ENCODE results near the gene SOX18. TPM values are rescaled to one million over a fixed set of nuclear protein-coding genes. Genes with fewer than 3 reads are reported as not detected.

The SOX18 gene
- total RNA-seq, 4 donors from 2014 or later = 0.79 to 8.7 (median 3.3) TPM

DNA sequence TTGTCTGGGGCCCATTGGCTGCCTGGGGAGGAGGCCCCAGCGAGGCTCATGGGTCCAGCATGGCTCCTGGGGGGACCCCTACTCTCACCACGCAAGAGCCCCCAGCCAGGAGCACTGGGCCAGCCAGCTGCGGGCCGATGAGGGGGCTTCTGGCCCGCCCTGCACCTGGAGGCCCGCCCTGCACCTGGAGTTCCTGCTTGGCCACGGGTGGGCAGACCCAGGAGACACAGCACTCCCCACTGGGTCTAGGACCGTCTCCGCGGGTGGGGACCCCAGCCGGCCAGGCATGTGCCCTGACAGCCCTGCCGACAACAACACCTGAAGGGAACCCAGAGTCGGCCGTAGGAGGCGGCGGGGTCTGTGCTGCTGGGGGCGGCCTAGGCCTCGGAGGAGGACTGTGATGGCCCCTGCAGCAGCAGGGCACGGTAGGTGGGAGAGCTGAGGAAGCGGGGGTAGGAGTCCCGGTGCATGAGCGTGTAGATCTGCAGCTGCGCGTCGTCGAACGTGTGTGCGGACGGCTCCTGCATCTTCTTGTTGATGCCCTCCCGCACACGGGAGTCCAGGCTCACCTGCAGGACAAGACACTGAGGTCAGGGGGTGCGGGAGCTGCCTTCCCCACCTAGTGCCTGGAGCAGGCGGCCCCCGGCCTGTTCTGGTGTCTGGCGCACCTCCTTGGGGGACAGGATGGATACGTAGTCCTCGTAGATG is 24.2 kb upstream of the SOX18 start:
- Histone ChIP-seq H3K4me1 (peaks cover 34% of the 10 kb centered on the region), H3K27ac (no peak overlapping the region), H3K4me3 (no peak overlapping the region), H3K9me3 (no peaks in the 10 kb centered on the region), H3K36me3 (peaks cover 38% of the 10 kb centered on the region), H3K27me3 (no peaks in the 10 kb centered on the region)
- 94% methylated on average over 28 of the region's 37 CpGs for WGBS
- no peak for DNase-seq (ENCODE audit: low spot score in 2 of 2)
- TF ChIP-seq, protein P1, sequence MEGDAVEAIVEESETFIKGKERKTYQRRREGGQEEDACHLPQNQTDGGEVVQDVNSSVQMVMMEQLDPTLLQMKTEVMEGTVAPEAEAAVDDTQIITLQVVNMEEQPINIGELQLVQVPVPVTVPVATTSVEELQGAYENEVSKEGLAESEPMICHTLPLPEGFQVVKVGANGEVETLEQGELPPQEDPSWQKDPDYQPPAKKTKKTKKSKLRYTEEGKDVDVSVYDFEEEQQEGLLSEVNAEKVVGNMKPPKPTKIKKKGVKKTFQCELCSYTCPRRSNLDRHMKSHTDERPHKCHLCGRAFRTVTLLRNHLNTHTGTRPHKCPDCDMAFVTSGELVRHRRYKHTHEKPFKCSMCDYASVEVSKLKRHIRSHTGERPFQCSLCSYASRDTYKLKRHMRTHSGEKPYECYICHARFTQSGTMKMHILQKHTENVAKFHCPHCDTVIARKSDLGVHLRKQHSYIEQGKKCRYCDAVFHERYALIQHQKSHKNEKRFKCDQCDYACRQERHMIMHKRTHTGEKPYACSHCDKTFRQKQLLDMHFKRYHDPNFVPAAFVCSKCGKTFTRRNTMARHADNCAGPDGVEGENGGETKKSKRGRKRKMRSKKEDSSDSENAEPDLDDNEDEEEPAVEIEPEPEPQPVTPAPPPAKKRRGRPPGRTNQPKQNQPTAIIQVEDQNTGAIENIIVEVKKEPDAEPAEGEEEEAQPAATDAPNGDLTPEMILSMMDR (IDR thresholded peaks at IDR 0.05) = no peak
- TF ChIP-seq POLR2AphosphoS5 (IDR thresholded peaks at IDR 0.05) (no peak), EP300 (IDR thresholded peaks at IDR 0.05) (no peak), POLR2A (IDR thresholded peaks at IDR 0.05) (no peak)

DNA sequence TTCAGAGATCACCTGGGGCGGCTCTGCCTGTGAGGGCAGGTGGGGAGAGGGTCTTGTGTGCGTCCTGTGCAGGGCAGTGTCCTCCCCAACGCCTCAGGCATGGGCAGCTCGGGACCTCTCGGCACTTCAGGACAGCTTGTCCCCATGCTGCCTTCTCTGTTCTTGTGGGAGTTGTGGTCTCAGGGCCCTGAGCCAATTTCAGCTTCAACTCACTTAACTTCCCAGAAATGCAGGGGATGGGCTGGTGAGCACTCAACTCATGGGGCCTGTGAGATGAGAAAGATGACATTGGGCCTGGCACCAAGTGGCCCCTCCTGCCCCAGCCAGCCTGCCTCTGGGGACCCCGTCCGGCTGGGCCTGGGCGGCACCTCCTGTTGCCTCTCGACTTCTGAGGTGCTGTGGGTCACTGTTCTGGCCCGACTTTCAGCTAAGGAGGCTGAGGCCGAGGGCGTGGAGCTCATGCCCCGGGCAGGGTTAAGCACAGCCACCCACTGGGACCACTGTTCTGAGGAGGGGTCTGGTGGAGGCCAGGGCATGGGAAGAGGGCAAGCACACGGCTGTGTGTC is 23.1 kb upstream of the SOX18 start:
- WGBS = 89% methylated on average over 2 of the region's 14 CpGs
- Histone ChIP-seq H3K36me3 (peaks cover 38% of the 10 kb centered on the region), H3K4me3 (no peak overlapping the region), H3K27ac (no peak overlapping the region), H3K9me3 (no peaks in the 10 kb centered on the region), H3K4me1 (peaks cover 26% of the 10 kb centered on the region), H3K27me3 (no peaks in the 10 kb centered on the region)
- no peak for DNase-seq (ENCODE audit: low spot score in 2 of 2)
- TF ChIP-seq, protein P1 (IDR thresholded peaks at IDR 0.05) = no peak

DNA sequence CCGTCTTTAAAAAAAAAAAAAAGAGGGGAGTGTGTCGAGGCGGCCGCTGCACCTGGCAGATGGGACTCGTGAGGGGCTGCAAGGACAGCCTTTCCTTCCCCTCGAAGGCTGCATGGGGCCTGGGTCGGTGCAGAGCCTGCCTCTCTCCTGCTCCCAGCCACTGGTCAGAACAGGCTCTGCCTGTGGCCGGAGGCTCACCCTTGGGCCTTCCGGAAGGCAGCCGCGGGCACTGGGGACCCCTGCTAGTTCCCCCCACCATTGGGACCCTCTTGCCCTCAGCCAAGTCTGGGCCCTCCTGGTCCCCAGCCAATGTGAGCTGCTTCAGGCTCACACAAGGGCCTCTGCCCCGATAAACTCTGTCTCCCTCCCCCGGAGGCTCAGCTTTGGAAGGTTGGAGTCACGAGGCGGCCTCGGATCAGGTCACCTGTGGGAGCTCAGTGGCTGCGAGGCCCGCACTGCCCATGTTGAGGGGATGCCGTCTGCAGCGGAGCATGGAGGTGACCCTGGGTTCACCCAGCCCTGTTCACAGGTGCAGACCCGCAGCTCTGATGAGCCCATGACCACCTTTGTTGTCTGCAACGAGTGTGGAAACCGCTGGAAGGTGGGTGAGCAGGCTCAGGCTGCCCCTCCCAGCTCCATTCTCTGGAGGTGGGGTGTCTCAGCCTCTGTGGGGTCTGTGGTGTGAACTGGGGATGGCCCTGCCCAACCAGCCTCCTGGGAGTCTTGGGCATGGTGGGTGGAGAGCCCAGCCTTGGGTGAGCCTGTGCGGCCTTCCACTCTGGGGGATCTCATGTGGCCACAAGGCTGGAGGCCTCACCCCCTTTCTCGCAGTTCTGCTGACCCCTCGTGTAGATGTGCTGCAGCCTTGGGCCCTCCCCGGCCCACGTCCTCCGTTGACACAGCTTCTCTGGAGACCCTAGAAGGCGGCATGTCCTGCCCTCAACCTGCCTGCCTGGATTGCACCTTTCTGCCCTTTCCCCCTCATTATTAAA is 22.2 kb upstream of the SOX18 start:
- peaks cover 19% of the 10 kb centered on the region for H3K4me1 ChIP-seq
- 88% methylated on average over 27 of the region's 30 CpGs for WGBS
- peaks cover 38% of the 10 kb centered on the region for H3K36me3 ChIP-seq
- H3K9me3 ChIP-seq = no peaks in the 10 kb centered on the region
- no peak overlapping the region for H3K27ac ChIP-seq
- TF ChIP-seq, protein P1 (IDR thresholded peaks at IDR 0.05) = no peak
- TF ChIP-seq EP300 (IDR thresholded peaks at IDR 0.05) (no peak), POLR2AphosphoS5 (IDR thresholded peaks at IDR 0.05) (no peak), POLR2A (IDR thresholded peaks at IDR 0.05) (no peak)
- no peak for DNase-seq (ENCODE audit: low spot score in 2 of 2)
- no peaks in the 10 kb centered on the region for H3K27me3 ChIP-seq
- H3K4me3 ChIP-seq = no peak overlapping the region

DNA sequence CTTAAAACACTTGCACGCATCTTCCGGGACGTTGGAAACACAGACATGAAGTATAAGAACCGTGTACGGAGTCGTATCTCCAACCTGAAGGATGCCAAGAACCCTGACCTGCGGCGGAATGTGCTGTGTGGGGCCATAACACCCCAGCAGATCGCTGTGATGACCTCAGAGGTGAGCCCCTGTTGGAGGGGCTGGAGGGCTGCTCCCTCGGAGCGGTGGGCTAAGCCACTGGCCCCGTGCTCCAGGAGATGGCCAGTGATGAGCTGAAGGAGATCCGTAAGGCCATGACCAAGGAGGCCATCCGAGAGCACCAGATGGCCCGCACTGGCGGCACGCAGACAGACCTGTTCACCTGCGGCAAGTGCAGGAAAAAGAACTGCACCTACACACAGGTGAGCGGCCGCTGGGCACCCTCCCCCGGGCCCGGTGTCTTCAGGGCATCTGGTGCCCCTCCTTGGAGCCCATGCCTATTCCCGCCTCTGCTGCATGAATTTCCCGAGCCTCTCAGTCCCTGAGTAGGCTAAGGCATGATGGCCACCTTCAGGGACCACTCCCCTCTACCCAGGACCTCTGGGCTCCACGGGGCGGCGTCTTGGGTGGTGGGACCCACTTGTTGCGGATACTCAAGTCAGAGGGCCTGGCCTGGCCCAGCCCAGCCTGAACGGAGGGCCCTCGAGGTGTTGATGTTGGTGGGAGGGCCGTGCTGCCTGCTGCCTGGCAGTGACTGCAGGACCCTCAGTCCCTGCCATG is 21.0 kb upstream of the SOX18 start:
- H3K27me3 ChIP-seq = no peaks in the 10 kb centered on the region
- 93% methylated on average over 16 of the region's 31 CpGs for WGBS
- H3K4me1 ChIP-seq = peaks cover 19% of the 10 kb centered on the region
- no peak overlapping the region for H3K4me3 ChIP-seq
- peaks cover 34% of the 10 kb centered on the region for H3K36me3 ChIP-seq
- DNase-seq (ENCODE audit: low spot score in 2 of 2) = no peak
- H3K9me3 ChIP-seq = no peaks in the 10 kb centered on the region
- H3K27ac ChIP-seq = no peak overlapping the region
- TF ChIP-seq POLR2AphosphoS5 (IDR thresholded peaks at IDR 0.05) (no peak), POLR2A (IDR thresholded peaks at IDR 0.05) (no peak), EP300 (IDR thresholded peaks at IDR 0.05) (no peak)
- TF ChIP-seq, protein P1 (IDR thresholded peaks at IDR 0.05) = no peak
